IMR-90 (cell line): ENCODE data around the gene SMAD2.
A peak's percentile ranks its signal among the peaks of the same experiment; 100 is the strongest.

Experiments
- CEBPB ChIP-seq: IDR thresholded peaks from 2 replicates; pipeline ENCODE4 v1.6.1; 2012; ENCODE audit warnings: low read depth, low read length, improper control_type of control experiment
- TF ChIP-seq, protein P1 (sequence below): conservative IDR thresholded peaks from 2 replicates; pipeline ENCODE4 v1.5.1; 2012; ENCODE audit warnings: mild to moderate bottlenecking, low read depth, low read length, improper control_type of control experiment

- TF ChIP-seq, protein P1, sequence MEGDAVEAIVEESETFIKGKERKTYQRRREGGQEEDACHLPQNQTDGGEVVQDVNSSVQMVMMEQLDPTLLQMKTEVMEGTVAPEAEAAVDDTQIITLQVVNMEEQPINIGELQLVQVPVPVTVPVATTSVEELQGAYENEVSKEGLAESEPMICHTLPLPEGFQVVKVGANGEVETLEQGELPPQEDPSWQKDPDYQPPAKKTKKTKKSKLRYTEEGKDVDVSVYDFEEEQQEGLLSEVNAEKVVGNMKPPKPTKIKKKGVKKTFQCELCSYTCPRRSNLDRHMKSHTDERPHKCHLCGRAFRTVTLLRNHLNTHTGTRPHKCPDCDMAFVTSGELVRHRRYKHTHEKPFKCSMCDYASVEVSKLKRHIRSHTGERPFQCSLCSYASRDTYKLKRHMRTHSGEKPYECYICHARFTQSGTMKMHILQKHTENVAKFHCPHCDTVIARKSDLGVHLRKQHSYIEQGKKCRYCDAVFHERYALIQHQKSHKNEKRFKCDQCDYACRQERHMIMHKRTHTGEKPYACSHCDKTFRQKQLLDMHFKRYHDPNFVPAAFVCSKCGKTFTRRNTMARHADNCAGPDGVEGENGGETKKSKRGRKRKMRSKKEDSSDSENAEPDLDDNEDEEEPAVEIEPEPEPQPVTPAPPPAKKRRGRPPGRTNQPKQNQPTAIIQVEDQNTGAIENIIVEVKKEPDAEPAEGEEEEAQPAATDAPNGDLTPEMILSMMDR = no peak
- TF ChIP-seq CEBPB = peak; percentile 65
Measured at GRCh38 chr18:47882641-47883040, 47.8 kb downstream of the SMAD2 start.
